K562 (cell line): ENCODE data around the gene GLI1. TPM values are rescaled to one million over a fixed set of nuclear protein-coding genes. Genes with fewer than 3 reads are reported as not detected.

Experiments
- ATAC-seq: fragments of 200-7000 bp; cut with Tn5 transposase; 3 replicates; pipeline ENCODE4 v1.9.1; 2020; ENCODE audit warnings: moderate library complexity
- BruUV-seq: library from RNA; stranded (reverse); fragments of 400-500 nt; replicated peaks from 2 replicates; lab custom pipeline; 2021; lab: Mats Ljungman, UMichigan
- CTCF ChIA-PET: fragments of 300-600 bp; formaldehyde crosslinking; extraction: SDS; loops from one replicate; lab custom pipeline; 2021; ENCODE audit warnings: low intra/inter-chr PET ratio; lab: Yijun Ruan, JAX
- POLR2A ChIA-PET: fragments of 300-600, 350-650 bp; sonication (Branson Sonifier 250); formaldehyde crosslinking; extraction: SDS; loops from one replicate; lab custom pipeline; 2021; ENCODE audit warnings: antibody characterized with exemption, inconsistent platforms; lab: Yijun Ruan, JAX
- DNase-seq, 4 experiments: peaks; one replicate each; pipeline versions ENCODE4 v3.0.0 to v3.0.0-alpha.2; 2011 to 2018; ENCODE audit warnings: low spot score in 3 of 4, mixed read lengths in 3 of 4; ENCODE audit errors: extremely low read depth in 1 of 4
- FAIRE-seq: peaks from 2 replicates; lab custom pipeline; 2011; peaks lifted over from hg19 to GRCh38; lab: Jason Lieb, UNC
- H2AFZ ChIP-seq: 2 replicates; pipeline ENCODE4 v1.6.0; 2011; ENCODE audit warnings: low read depth, low read length, control low read depth, inconsistent platforms
- H3K27ac ChIP-seq: fragments of 200-600 bp; 3 replicates; pipeline ENCODE4 v1.8.0; 2011; ENCODE audit warnings: low read depth, mild to moderate bottlenecking, control low read depth, inconsistent platforms, low read length, moderate library complexity, mixed read lengths; ENCODE audit errors: extremely low read depth
- H3K27me3 ChIP-seq, 2 experiments: fragments of 300-600 bp in 1 of 2; 2 replicates in 1 of 2; 3 replicates in 1 of 2; pipeline versions ENCODE4 v1.6.0 to v1.8.0; 2011; ENCODE audit warnings: inconsistent platforms in 2 of 2, low read length in 2 of 2, mild to moderate bottlenecking in 1 of 2, mixed read lengths in 1 of 2, moderate library complexity in 1 of 2; ENCODE audit not compliant: control insufficient read depth in 2 of 2, insufficient read depth in 2 of 2
- H3K36me3 ChIP-seq: fragments of 300-600 bp; 3 replicates; pipeline ENCODE4 v1.8.0; 2011; ENCODE audit warnings: mild to moderate bottlenecking, low read length, inconsistent platforms; ENCODE audit not compliant: control insufficient read depth, insufficient read depth
- H3K4me1 ChIP-seq, 2 experiments: fragments of 200-600 bp in 1 of 2; replicated peaks in 1 of 2; 2 replicates in 1 of 2; 3 replicates in 1 of 2; pipeline versions ENCODE4 v1.5.1 to v1.8.0; 2011; ENCODE audit warnings: inconsistent platforms in 2 of 2, low read length in 2 of 2, mild to moderate bottlenecking in 1 of 2, mixed read lengths in 1 of 2, moderate library complexity in 1 of 2; ENCODE audit not compliant: control insufficient read depth in 2 of 2, insufficient read depth in 2 of 2
- H3K4me2 ChIP-seq: 2 replicates; pipeline ENCODE4 v1.6.1; 2011; ENCODE audit warnings: low read length, control low read depth, inconsistent platforms, mixed read lengths; ENCODE audit not compliant: insufficient read depth
- H3K4me3 ChIP-seq: fragments of 200-600 bp; sonication (generic), shearing (Covaris generic); 2 replicates; pipeline ENCODE4 v1.5.1; 2016; ENCODE audit warnings: control low read depth, inconsistent platforms
- H3K79me2 ChIP-seq: fragments of 200-600 bp; 3 replicates; pipeline ENCODE4 v1.8.0; 2011; ENCODE audit warnings: low read length, inconsistent platforms; ENCODE audit not compliant: control insufficient read depth, insufficient read depth
- H3K9ac ChIP-seq, 2 experiments: 2 replicates each; pipeline versions ENCODE4 v1.6.0 to v1.6.1; 2011; ENCODE audit warnings: low read depth in 2 of 2, low read length in 2 of 2, control low read depth in 1 of 2, inconsistent platforms in 1 of 2, mild to moderate bottlenecking in 1 of 2, mixed read lengths in 1 of 2; ENCODE audit not compliant: insufficient read depth in 1 of 2
- H3K9me1 ChIP-seq: one replicate; pipeline ENCODE4 v1.6.0; 2011; ENCODE audit warnings: inconsistent platforms, mild to moderate bottlenecking, low read length, moderate library complexity; ENCODE audit not compliant: control insufficient read depth, insufficient read depth
- H3K9me3 ChIP-seq: replicated peaks from 2 replicates; pipeline ENCODE4 v1.5.1; 2011; ENCODE audit warnings: low read depth, low read length, inconsistent platforms; ENCODE audit not compliant: control insufficient read depth, insufficient read depth
- H4K20me1 ChIP-seq: replicated peaks from 2 replicates; pipeline ENCODE4 v1.6.1; 2011; ENCODE audit warnings: low read length, inconsistent platforms, mixed read lengths; ENCODE audit not compliant: control insufficient read depth, insufficient read depth
- ASH1L ChIP-seq: fragments of 450-650 bp; IDR thresholded peaks from 2 replicates; pipeline ENCODE4 v1.6.1; 2018; ENCODE audit warnings: borderline replicate concordance, mild to moderate bottlenecking, low read depth; ENCODE audit not compliant: partially characterized antibody
- CBX8 ChIP-seq: fragments of 200-600 bp; sonication (generic); IDR thresholded peaks from 2 replicates; pipeline ENCODE4 v1.6.1; 2012; ENCODE audit warnings: borderline replicate concordance, mixed run types, low read depth, mild to moderate bottlenecking, moderate library complexity, mixed read lengths, low read length, control low read depth, inconsistent platforms; ENCODE audit not compliant: poor library complexity, severe bottlenecking; ENCODE audit errors: extremely low read depth
- CHD7 ChIP-seq: fragments of 200-600 bp; sonication (generic); IDR thresholded peaks from one replicate; pipeline ENCODE4 v1.6.1; 2012; ENCODE audit warnings: mild to moderate bottlenecking, low read depth, low read length, inconsistent platforms
- CTCFL ChIP-seq: IDR thresholded peaks from 2 replicates; pipeline ENCODE4 v1.6.1; 2011; ENCODE audit warnings: borderline replicate concordance, low read depth, mild to moderate bottlenecking, moderate library complexity, low read length; ENCODE audit not compliant: insufficient read depth, poor library complexity, severe bottlenecking
- SPI1 ChIP-seq: IDR thresholded peaks from 2 replicates; pipeline ENCODE4 v1.6.1; 2011; ENCODE audit warnings: low read depth, low read length, control low read depth, borderline replicate concordance
- ZBTB1 ChIP-seq: sonication (generic); formaldehyde crosslinking; IDR thresholded peaks from 2 replicates; pipeline ENCODE4 v1.8.1; 2023; ENCODE audit warnings: missing genetic modification reagents, low read depth, mild to moderate bottlenecking, borderline replicate concordance
- ZNF274 ChIP-seq: IDR thresholded peaks from 2 replicates; pipeline ENCODE4 v1.6.1; 2011; ENCODE audit warnings: low read depth, mild to moderate bottlenecking, low read length, moderate library complexity, borderline replicate concordance
- ZNF583 ChIP-seq: fragments of 250-450 bp; sonication (Bioruptor Pico); IDR thresholded peaks from 2 replicates; pipeline ENCODE4 v1.4.0; 2020
- WGBS: fragments of 100-300 bp; shearing (Covaris generic); methylation state at CpG from one replicate; pipeline ENCODE4 v1.1.6; 2016; ENCODE audit warnings: low coverage, mixed read lengths; ENCODE audit not compliant: insufficient coverage; ENCODE audit errors: missing lambda C conversion rate; 5-methylcytosine and 5-hydroxymethylcytosine counted together
- in situ Hi-C: fragments of 300-500 bp; cut with MboI; formaldehyde crosslinking; loops from 4 replicates; pipeline ENCODE4 v1.15.0; 2018; ENCODE audit warnings: inconsistent platforms, mixed read lengths
- intact Hi-C: fragments of 100-400 bp; cut with micrococcal nuclease; formaldehyde crosslinking; loops from 2 replicates; pipeline ENCODE4 v1.14.2; 2022
- polyA plus RNA-seq, 8 experiments: library from polyadenylated mRNA; depleted of rRNA in 4 of 8; stranded (reverse) in 5 of 8; unstranded in 3 of 8; fragments of >200 nt; fragmentation: Nextera tagmentation in 2 of 8; fragmentation: Illumina TruSeq in 1 of 8; extraction: Ambion mirVana in 2 of 8; extraction: Trizol in 1 of 8; gene quantifications; 2 replicates each; pipeline versions ENCODE4 v1.2.1 to v1.2.3, GENCODE V29; 2011 to 2014; ENCODE audit warnings: inconsistent platforms in 1 of 8, missing spikeins in 1 of 8
- total RNA-seq, 7 experiments: library from RNA; depleted of rRNA in 6 of 7; stranded (reverse); fragments of >200 nt in 6 of 7; fragmentation: Illumina TruSeq in 2 of 7; extraction: Trizol in 2 of 7; gene quantifications; 2 replicates each; pipeline versions ENCODE4 v1.2.1 to v1.2.3, GENCODE V29; 2011 to 2021; ENCODE audit warnings: low replicate concordance in 1 of 7

Gene GLI1
- total and polyA plus RNA-seq, 9 of the 15 experiments (the other 6 are each of a cell fraction or from before 2014, with no cell fraction given): 0.24 to 3.7 (median 0.61) TPM

DNA sequence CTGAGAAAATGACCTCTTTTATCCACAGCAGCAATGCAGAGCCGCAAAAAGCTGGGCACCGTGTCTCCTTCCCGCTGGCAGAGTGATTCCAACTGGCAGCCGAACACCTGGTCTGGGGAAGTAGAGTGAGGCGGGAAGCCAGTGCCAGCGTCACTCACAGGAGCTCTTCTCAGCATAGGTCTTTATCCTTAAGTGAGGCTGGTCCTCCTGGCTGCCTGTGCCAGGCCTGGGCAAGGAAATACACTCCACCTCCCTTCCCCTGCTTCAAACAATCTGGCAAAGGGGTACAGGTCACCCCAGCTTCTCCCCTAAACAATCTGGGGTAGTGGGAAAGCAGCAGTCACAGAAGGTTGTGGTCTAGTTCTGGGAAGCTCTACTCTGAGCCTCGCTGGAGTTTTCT, 15.3 kb downstream of the GLI1 start:
- no peaks in the 10 kb centered on the region for H3K79me2 ChIP-seq
- H3K4me3 ChIP-seq: no peak overlapping the region
- 70% methylated on average over 7 of the region's 7 CpGs for WGBS
- H3K27ac ChIP-seq: no peak overlapping the region
- peaks cover 39 to 51% of the 10 kb centered on the region in 2 experiments for H3K4me1 ChIP-seq
- ChIA-PET CTCF (no interaction called here), POLR2A (interaction anchor here (0.6 to 1.9 kb wide), 8 partner anchors 9 to 486 kb away, joined by 3 to 7 read pairs (median 4); partner anchors contain the start of gene INHBE)
- no peaks in the 10 kb centered on the region for H4K20me1 ChIP-seq
- intact Hi-C loops (no loop called here), in situ Hi-C loops (no loop called here)
- ATAC-seq: no peak
- no peak overlapping the region for H2AFZ ChIP-seq
- peak overlapping the region in 1 of 2 experiments; percentile 69; a peak in 1 of 4 replicates for H3K9ac ChIP-seq
- no peaks in the 10 kb centered on the region for H3K9me3 ChIP-seq
- BruUV-seq: no TSS peak
- no peaks in the 10 kb centered on the region for H3K9me1 ChIP-seq
- H3K4me2 ChIP-seq: peak overlapping the region; percentile 5; the same call in 1 of the 2 replicates
- FAIRE-seq: no peak
- peaks cover 0 to 17% of the 10 kb centered on the region in 2 experiments; a peak in 3 of 5 replicates for H3K27me3 ChIP-seq
- no peak for DNase-seq
- no peaks in the 10 kb centered on the region for H3K36me3 ChIP-seq
- TF ChIP-seq CTCFL (no peak), CBX8 (no peak), ZBTB1 (CRISPR knock-in tag) (no peak), ASH1L (no peak), ZNF274 (no peak), CHD7 (no peak), ZNF583 (CRISPR knock-in tag) (no peak), SPI1 (no peak)
